ENCODE results near the gene CCL2. TPM values are rescaled to one million over a fixed set of nuclear protein-coding genes. Genes with fewer than 3 reads are reported as not detected.

CCL2 gene
- total RNA-seq, 1 donor from 2014 or later, result 7.0 TPM

GRCh38 chr17:34251186-34251585 lies 3.9 kb upstream of the CCL2 start:
- H3K4me1 ChIP-seq, result peaks cover 13% of the 10 kb centered on the region
- no peak overlapping the region for H3K4me2 ChIP-seq
- no peaks in the 10 kb centered on the region for H3K27me3 ChIP-seq
- no peak overlapping the region for H2AFZ ChIP-seq (replicated peaks)
- no peak for TF ChIP-seq EZH2phosphoT487 (IDR thresholded peaks at IDR 0.05)
- no peak for TF ChIP-seq CTCF (IDR thresholded peaks at IDR 0.05)
- no peak for TF ChIP-seq EZH2 (IDR thresholded peaks at IDR 0.05)
- no peaks in the 10 kb centered on the region for H4K20me1 ChIP-seq (ENCODE audit: low read depth)
- no peak for DNase-seq (ENCODE audit: low spot score)
- H3K4me3 ChIP-seq, result no peak overlapping the region
- H3K4me3 Mint-ChIP-seq, result no peak overlapping the region
- H3K27ac ChIP-seq, result no peak overlapping the region
- peak overlapping the region; percentile 15 for H3K27ac Mint-ChIP-seq
- H3K79me2 ChIP-seq (ENCODE audit: low read depth), result no peaks in the 10 kb centered on the region
- no peaks in the 10 kb centered on the region for H3K9me3 Mint-ChIP-seq
- no peak overlapping the region for H3K9ac ChIP-seq
- H3K4me1 Mint-ChIP-seq, result peaks cover 41% of the 10 kb centered on the region
- H3K36me3 ChIP-seq, result no peaks in the 10 kb centered on the region
- peaks cover 16% of the 10 kb centered on the region for H3F3A ChIP-seq (ENCODE audit: low read depth)
- no peaks in the 10 kb centered on the region for H3K36me3 Mint-ChIP-seq
- H3K9me3 ChIP-seq (ENCODE audit: low read depth), result no peaks in the 10 kb centered on the region
- H3K27me3 Mint-ChIP-seq (ENCODE audit: insufficient read depth, low read depth), result peaks cover 4% of the 10 kb centered on the region

- no peak overlapping the region for H3K27ac ChIP-seq
- H3K27ac Mint-ChIP-seq, result no peak overlapping the region
These were observed 3.0 kb upstream of the CCL2 start for GRCh38 chr17:34252095-34252443.

GRCh38 chr17:34252444-34253138 lies 2.5 kb upstream of the CCL2 start:
- Mint-ChIP-seq H3K27ac (no peak overlapping the region), H3K4me1 (peaks cover 41% of the 10 kb centered on the region), H3K9me3 (no peaks in the 10 kb centered on the region), H3K36me3 (no peaks in the 10 kb centered on the region), H3K4me3 (no peak overlapping the region), H3K27me3 (ENCODE audit: insufficient read depth, low read depth) (peaks cover 5% of the 10 kb centered on the region)
- H3K36me3 ChIP-seq, result no peaks in the 10 kb centered on the region
- no peaks in the 10 kb centered on the region for H3K79me2 ChIP-seq (ENCODE audit: low read depth)
- H2AFZ ChIP-seq (replicated peaks), result no peak overlapping the region
- no peak overlapping the region for H3K4me3 ChIP-seq
- DNase-seq (ENCODE audit: low spot score), result no peak
- H3K27me3 ChIP-seq, result no peaks in the 10 kb centered on the region
- peaks cover 13% of the 10 kb centered on the region for H3K4me1 ChIP-seq
- H3F3A ChIP-seq (ENCODE audit: low read depth), result peaks cover 16% of the 10 kb centered on the region
- no peak overlapping the region for H3K9ac ChIP-seq
- H4K20me1 ChIP-seq (ENCODE audit: low read depth), result no peaks in the 10 kb centered on the region
- no peak overlapping the region for H3K27ac ChIP-seq
- H3K4me2 ChIP-seq, result no peak overlapping the region
- no peaks in the 10 kb centered on the region for H3K9me3 ChIP-seq (ENCODE audit: low read depth)
- TF ChIP-seq EZH2phosphoT487 (IDR thresholded peaks at IDR 0.05) (no peak), EZH2 (IDR thresholded peaks at IDR 0.05) (no peak), CTCF (IDR thresholded peaks at IDR 0.05) (no peak)

More at GRCh38 chr17:34252095-34252443, 3.0 kb upstream of the CCL2 start:
- Mint-ChIP-seq H3K27me3 (ENCODE audit: insufficient read depth, low read depth) (peaks cover 5% of the 10 kb centered on the region), H3K4me1 (peaks cover 41% of the 10 kb centered on the region), H3K4me3 (no peak overlapping the region), H3K9me3 (no peaks in the 10 kb centered on the region), H3K36me3 (no peaks in the 10 kb centered on the region)
- DNase-seq (ENCODE audit: low spot score), result no peak
- Histone ChIP-seq H3K27me3 (no peaks in the 10 kb centered on the region), H4K20me1 (ENCODE audit: low read depth) (no peaks in the 10 kb centered on the region), H2AFZ (replicated peaks) (no peak overlapping the region), H3K36me3 (no peaks in the 10 kb centered on the region), H3K4me1 (peaks cover 13% of the 10 kb centered on the region), H3K4me2 (no peak overlapping the region), H3K79me2 (ENCODE audit: low read depth) (no peaks in the 10 kb centered on the region), H3K9ac (no peak overlapping the region), H3F3A (ENCODE audit: low read depth) (peaks cover 16% of the 10 kb centered on the region), H3K9me3 (ENCODE audit: low read depth) (no peaks in the 10 kb centered on the region), H3K4me3 (no peak overlapping the region)
- TF ChIP-seq EZH2 (IDR thresholded peaks at IDR 0.05) (no peak), EZH2phosphoT487 (IDR thresholded peaks at IDR 0.05) (no peak), CTCF (IDR thresholded peaks at IDR 0.05) (no peak)

Measured in neural progenitor cell (in vitro differentiated cells).